HAP-1 (cell line): Measurements from ENCODE around the gene PDF.
"Not testable (repeated sequence)": the region's sequence is repeated elsewhere in the genome, so short reads cannot be mapped to it uniquely, and the experiment has no call there.

Source experiments
- DNase-seq, 2 experiments: peaks; one replicate each; pipeline ENCODE4 v3.0.0-alpha.2; 2016 to 2020; ENCODE audit warnings: low spot score in 2 of 2
- H3K27me3 ChIP-seq: fragments of 250-450 bp; sonication (Bioruptor Pico); 2 replicates; pipeline ENCODE4 v1.5.1; 2020; ENCODE audit warnings: low read depth, mild to moderate bottlenecking, moderate library complexity
- H3K36me3 ChIP-seq: fragments of 250-450 bp; sonication (Bioruptor Pico); replicated peaks from 2 replicates; pipeline ENCODE4 v1.5.1; 2020; ENCODE audit warnings: mild to moderate bottlenecking
- H3K4me1 ChIP-seq: fragments of 250-450 bp; sonication (Bioruptor Pico); 2 replicates; pipeline ENCODE4 v1.5.1; 2020; ENCODE audit warnings: mild to moderate bottlenecking
- H3K4me3 ChIP-seq: fragments of 250-450 bp; sonication (Bioruptor Pico); 2 replicates; pipeline ENCODE4 v1.5.1; 2020; ENCODE audit warnings: mild to moderate bottlenecking, moderate library complexity
- H3K9me3 ChIP-seq: fragments of 250-450 bp; sonication (Bioruptor Pico); 2 replicates; pipeline ENCODE4 v1.5.1; 2020; ENCODE audit warnings: mild to moderate bottlenecking, moderate library complexity
- in situ Hi-C: fragments of 300-500 bp; cut with MboI; formaldehyde crosslinking; loops from 3 replicates; pipeline ENCODE4 v1.14.3; 2020; ENCODE audit warnings: low sequenced_read_pairs, inconsistent platforms, mixed read lengths

PDF gene

DNA sequence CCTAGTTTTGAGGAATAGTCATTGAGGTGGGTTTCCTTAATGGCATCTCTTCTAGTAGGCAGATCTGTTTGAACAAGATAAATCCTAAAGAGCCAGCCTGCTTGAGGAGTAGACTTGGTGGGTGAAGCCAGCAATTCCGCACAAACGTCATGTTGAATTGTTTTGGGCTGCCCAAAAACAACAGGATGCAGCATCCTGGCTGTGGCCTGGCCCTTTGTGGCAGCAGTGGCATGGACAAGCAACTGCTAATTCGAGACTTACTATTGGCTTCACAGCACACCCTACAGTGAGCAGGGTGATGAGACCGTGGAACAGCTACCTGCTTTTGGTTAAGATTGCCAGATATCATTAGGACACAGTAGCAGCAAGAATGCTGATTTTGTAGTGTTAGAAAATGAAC is 28.5 kb downstream of the PDF start:
- DNase-seq, result no peak
- H3K9me3 ChIP-seq, result no peaks in the 10 kb centered on the region
- in situ Hi-C loops, result no loop called here
- H3K4me3 ChIP-seq, result no peak overlapping the region
- peaks cover 3% of the 10 kb centered on the region; the same call in 1 of the 2 replicates for H3K4me1 ChIP-seq
- H3K36me3 ChIP-seq, result peaks cover 9% of the 10 kb centered on the region
- no peaks in the 10 kb centered on the region for H3K27me3 ChIP-seq

DNA sequence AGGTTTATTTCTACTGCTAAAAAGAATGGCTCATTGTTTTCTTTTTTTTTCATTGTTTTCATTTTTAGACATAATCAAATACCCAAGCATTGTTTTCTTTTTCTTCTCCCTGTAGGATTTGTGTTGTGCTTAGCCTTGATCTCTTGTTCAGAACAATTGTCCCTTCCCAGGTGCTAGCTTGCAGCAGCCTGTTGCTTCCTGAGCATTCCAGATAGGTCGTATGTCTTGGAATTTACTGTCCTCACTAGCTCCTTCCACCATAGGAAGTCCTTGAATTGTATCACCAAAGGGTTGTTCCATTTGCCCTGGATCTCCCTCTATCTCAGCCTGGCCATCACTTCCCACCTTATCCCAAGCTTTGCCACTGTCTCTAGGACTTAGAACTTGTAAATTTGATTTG is 29.2 kb downstream of the PDF start:
- in situ Hi-C loops, result no loop called here
- Histone ChIP-seq H3K9me3 (no peaks in the 10 kb centered on the region), H3K4me1 (peaks cover 3% of the 10 kb centered on the region; the same call in 1 of the 2 replicates), H3K27me3 (no peaks in the 10 kb centered on the region), H3K36me3 (peaks cover 9% of the 10 kb centered on the region), H3K4me3 (no peak overlapping the region)
- DNase-seq, result no peak

DNA sequence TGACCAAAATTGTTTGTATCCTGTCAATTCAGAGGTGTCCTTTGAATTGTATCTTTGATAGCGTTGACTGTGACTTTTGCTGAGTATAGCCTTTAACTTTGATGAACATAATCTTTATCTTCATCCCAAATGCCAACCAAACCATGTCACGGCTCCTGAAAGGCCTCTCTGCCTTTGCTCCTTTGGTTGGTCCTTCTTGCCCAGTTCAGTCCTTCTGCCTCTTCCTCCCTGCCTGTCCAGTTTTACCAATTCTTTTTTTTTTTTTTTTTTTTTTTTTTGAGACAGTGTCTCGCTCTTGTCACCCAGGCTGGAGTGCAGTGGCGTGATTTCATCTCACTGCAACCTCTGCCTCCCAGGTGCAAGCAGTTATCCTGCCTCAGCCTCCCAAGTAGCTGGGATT is 32.1 kb downstream of the PDF start:
- Histone ChIP-seq H3K36me3 (peaks cover 9% of the 10 kb centered on the region), H3K4me1 (no peaks in the 10 kb centered on the region), H3K27me3 (no peaks in the 10 kb centered on the region), H3K9me3 (no peaks in the 10 kb centered on the region), H3K4me3 (no peak overlapping the region)
- in situ Hi-C loops, result no loop called here
- no peak for DNase-seq

DNA sequence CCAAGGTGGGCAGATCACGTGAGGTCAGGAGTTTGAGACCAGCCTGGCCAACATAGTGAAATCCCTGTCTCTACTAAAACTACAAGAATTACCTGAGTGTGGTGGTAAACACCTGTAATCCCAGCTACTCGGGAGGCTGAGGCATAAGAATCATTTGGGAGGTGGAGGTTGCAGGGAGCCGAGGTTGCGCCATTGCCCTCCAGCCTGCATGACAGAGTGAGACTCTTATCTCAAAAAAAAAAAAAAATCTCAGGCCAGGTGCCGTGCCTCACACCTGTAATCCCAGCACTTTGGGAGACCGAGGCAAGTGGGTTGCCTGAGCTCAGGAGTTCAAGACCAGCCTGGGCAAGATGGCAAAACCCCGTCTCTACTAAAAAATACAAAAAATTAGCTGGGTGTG is 33.6 kb downstream of the PDF start:
- H3K4me3 ChIP-seq, H3K36me3 ChIP-seq, H3K4me1 ChIP-seq, in situ Hi-C loops, H3K27me3 ChIP-seq, DNase-seq, H3K9me3 ChIP-seq: not testable (repeated sequence)

DNA sequence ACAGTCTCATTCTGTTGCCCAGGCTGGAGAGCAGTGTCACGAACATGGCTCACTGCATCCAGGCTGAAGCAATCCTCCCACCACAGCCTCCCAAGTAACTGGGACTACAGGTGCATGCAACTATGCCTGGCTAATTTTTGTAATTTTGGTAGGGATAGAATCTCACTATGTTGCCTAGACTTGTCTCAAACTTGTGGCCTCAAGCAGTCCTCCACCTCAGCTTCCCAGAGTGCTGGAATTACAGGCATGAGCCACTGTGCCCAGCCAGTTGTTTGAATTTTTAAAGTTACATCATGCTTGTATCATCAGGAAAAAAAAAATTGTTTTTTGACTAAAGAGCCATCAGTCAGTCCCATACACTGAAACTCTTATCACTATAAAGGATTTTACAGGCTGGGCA is 36.3 kb downstream of the PDF start:
- no peaks in the 10 kb centered on the region for H3K27me3 ChIP-seq
- no peak overlapping the region for H3K4me3 ChIP-seq
- no peaks in the 10 kb centered on the region for H3K4me1 ChIP-seq
- no peaks in the 10 kb centered on the region for H3K36me3 ChIP-seq
- no peak for DNase-seq
- in situ Hi-C loops, result no loop called here
- H3K9me3 ChIP-seq, result no peaks in the 10 kb centered on the region

DNA sequence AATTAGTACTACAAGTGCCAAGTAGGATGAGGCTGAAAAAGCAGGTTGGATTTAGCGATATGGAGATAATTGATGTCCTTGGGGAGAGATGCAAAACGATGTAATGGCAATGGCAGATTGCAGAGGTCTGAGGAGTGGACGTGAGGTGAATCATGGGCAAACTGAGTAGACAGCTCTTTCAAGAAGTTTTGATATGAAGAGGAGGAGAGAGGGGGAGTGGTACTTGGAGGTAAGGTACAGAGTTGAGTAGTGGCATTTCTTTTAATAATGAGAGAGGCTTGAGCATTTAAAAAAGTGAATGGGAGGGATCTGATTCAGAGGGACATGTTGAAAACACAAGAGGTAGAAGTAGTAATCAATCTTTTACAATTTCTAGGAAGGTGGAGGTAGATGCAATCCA is 37.0 kb downstream of the PDF start:
- Histone ChIP-seq H3K4me3 (no peak overlapping the region), H3K9me3 (no peaks in the 10 kb centered on the region), H3K36me3 (no peaks in the 10 kb centered on the region), H3K4me1 (no peaks in the 10 kb centered on the region), H3K27me3 (no peaks in the 10 kb centered on the region)
- in situ Hi-C loops, result no loop called here
- no peak for DNase-seq

DNA sequence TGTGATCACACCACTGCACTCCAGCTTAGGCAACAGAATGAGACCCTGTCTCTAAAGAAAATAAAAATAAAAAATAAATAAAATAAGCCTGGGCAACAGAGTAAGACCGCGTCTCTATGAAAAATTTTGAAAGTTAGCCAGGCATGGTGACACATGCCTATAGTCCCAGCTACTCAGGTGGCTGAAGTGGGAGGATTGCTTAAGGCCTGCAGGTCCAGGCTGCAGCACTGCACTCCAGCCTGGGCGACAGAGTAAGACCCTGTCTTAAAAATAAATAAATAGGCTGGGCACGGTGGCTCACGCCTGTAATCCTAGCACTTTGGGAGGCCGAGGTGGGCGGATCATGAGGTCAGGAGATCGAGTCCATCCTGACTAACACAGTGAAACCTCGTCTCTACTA is 38.7 kb downstream of the PDF start:
- H3K4me1 ChIP-seq, H3K9me3 ChIP-seq, DNase-seq, in situ Hi-C loops, H3K36me3 ChIP-seq, H3K27me3 ChIP-seq, H3K4me3 ChIP-seq: not testable (repeated sequence)

DNA sequence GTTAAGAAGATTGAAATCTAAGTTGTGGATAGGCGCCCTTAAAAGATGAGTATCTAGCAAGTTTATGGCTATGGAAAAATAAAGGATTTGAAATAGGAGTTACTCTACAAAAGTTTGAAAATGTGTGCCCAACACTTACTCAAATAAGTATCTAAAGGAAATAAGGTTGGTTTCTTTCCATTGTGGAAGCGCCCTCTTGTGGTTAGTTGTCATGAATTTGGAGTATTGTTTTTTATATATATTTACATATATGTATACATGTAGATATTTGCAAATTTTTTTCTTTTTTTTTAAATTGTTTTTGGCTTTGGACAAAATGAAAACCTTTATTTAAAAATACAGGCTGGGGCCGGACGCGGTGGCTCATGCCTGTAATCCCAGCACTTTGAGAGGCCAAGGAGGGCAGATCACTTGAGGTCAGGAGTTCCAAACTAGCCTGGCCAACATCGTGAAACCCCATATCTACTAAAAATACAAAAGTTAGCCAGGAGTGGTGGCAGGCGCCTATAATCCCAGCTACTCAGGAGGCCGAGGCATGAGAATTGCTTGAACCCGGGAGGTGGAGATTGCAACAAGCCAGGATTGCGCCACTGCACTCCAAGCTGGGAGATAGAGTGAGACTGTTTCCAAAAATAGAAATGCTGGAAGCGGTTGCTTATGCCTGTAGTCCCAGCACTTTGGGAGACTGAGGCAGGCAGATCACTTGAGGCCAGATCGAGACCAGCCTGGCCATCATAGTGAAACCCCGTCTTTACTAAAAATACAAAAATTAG is 43.3 kb downstream of the PDF start:
- H3K36me3 ChIP-seq, result peaks cover 11% of the 10 kb centered on the region
- no peak overlapping the region for H3K4me3 ChIP-seq
- H3K4me1 ChIP-seq, result no peaks in the 10 kb centered on the region
- in situ Hi-C loops, result loop anchor here (10.0 kb wide), 1 partner anchor 142 kb away; no protein-coding TSS in a partner anchor
- H3K27me3 ChIP-seq, result no peaks in the 10 kb centered on the region
- DNase-seq, result peak; percentile 55 to 56
- H3K9me3 ChIP-seq, result no peaks in the 10 kb centered on the region

DNA sequence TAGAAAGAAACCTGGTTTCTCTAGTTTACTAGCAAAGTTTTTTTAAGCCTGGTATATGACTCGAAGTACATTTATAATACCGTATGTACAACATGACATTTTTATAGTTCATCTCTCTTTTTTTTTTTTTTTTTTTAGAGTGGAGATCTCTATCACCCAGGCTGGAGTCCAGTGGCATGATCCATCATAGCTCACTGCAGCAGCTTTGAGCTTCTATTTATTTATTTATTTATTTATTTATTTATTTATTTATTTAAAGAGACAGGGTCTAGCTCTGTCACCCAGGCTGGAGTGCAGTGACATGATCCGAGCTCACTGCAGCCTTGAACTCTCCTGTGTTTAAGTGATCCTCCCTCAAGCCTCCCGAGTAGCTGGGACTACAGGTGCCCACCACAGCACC is 45.1 kb downstream of the PDF start:
- Histone ChIP-seq H3K4me3 (no peak overlapping the region), H3K4me1 (no peaks in the 10 kb centered on the region), H3K36me3 (peaks cover 11% of the 10 kb centered on the region), H3K27me3 (no peaks in the 10 kb centered on the region), H3K9me3 (no peaks in the 10 kb centered on the region)
- in situ Hi-C loops, result loop anchor here (10.0 kb wide), 1 partner anchor 140 kb away; no protein-coding TSS in a partner anchor
- DNase-seq, result no peak

DNA sequence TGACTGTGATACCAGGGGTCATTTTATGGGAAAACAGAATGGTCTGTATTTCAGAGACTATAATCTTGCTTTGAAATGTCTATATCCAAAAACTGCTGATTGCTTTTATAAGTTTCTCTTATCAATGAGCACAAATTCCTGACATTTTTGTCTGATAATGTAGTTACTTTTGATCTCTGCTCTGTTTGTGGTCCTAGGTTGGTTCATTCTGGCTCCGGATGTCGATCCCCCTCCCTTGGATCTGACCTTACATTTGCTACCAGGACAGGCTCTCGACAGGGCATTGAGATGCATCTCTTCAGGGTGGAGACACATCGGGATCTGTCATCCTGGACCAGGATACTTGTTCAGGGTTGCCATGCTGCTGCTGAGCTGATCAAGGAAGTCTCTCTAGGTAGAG is 46.5 kb downstream of the PDF start:
- Histone ChIP-seq H3K4me1 (no peaks in the 10 kb centered on the region), H3K36me3 (peaks cover 11% of the 10 kb centered on the region), H3K4me3 (no peak overlapping the region), H3K9me3 (no peaks in the 10 kb centered on the region), H3K27me3 (no peaks in the 10 kb centered on the region)
- DNase-seq, result no peak
- in situ Hi-C loops, result loop anchor here (10.0 kb wide), 1 partner anchor 139 kb away; no protein-coding TSS in a partner anchor

DNA sequence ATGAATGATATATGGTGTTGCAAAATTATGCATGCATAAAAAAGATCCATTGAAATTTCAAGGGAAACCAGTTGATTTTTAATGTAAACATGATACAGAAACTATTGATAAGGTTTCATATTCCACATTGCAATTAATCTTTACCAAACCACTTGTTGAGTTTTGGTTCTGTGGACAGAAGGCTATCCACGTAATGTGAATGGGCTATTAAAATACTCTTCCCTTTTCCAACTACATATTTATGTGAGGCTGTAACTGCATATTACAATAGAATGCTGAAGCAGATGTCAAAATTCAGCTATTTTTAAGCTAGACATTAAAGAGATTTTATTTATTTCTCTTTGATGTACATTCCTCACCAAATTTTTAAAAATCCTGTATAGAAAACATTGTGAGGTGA is 53.0 kb downstream of the PDF start:
- no peak for DNase-seq
- H3K4me3 ChIP-seq, result no peak overlapping the region
- H3K4me1 ChIP-seq, result no peaks in the 10 kb centered on the region; the same call in 1 of the 2 replicates
- in situ Hi-C loops, result no loop called here
- peaks cover 9% of the 10 kb centered on the region; the same call in 1 of the 2 replicates for H3K36me3 ChIP-seq
- H3K9me3 ChIP-seq, result no peaks in the 10 kb centered on the region
- H3K27me3 ChIP-seq, result no peaks in the 10 kb centered on the region
